OCI-LY1 (cell line): ENCODE measurements around the gene TMEM132C.

ENCODE experiments used
- CTCF ChIP-seq: fragments of 200-600 bp; sonication (generic), shearing (Covaris generic); IDR thresholded peaks from 2 replicates; pipeline ENCODE4 v1.5.1; 2017; ENCODE audit warnings: mild to moderate bottlenecking, antibody characterized with exemption, low read length, moderate library complexity, mixed read lengths
- EZH2 ChIP-seq: fragments of 200-600 bp; sonication (generic), shearing (Covaris generic); IDR thresholded peaks from 2 replicates; pipeline ENCODE4 v1.8.0; 2017; ENCODE audit warnings: borderline replicate concordance, mixed run types, mild to moderate bottlenecking, antibody characterized with exemption, low read length, moderate library complexity, mixed read lengths

- no peak for TF ChIP-seq CTCF
- no peak for TF ChIP-seq EZH2
Observed at GRCh38 chr12:128305336-128305892, 38.4 kb downstream of the TMEM132C start.
